H1 (cell line): Measurements from ENCODE around the gene GAB2. TPM values are rescaled to one million over a fixed set of nuclear protein-coding genes. Genes with fewer than 3 reads are reported as not detected.

Source experiments
- CTCF ChIA-PET: fragments of 300-600 bp; sonication (Branson Sonifier 250); formaldehyde crosslinking; loops from one replicate; lab custom pipeline; 2021; ENCODE audit not compliant: partially characterized antibody; lab: Charles Lee
- POLR2A ChIA-PET: fragments of 300-600 bp; sonication (Branson Sonifier 250); formaldehyde crosslinking; loops from one replicate; lab custom pipeline; 2021; ENCODE audit warnings: inconsistent platforms; ENCODE audit not compliant: partially characterized antibody; lab: Charles Lee
- DNase-seq, 2 experiments: peaks; one replicate each; pipeline versions ENCODE4 v3.0.0 to v3.0.0-alpha.2; 2010 to 2022; ENCODE audit warnings: low spot score in 2 of 2, low read depth in 1 of 2, mixed read lengths in 1 of 2
- FAIRE-seq: peaks from 2 replicates; lab custom pipeline; 2011; peaks lifted over from hg19 to GRCh38; lab: Jason Lieb, UNC
- H2AFZ ChIP-seq: 2 replicates; pipeline ENCODE4 v1.8.1; 2012; ENCODE audit warnings: low read length, inconsistent platforms
- H2AK5ac ChIP-seq: 2 replicates; pipeline ENCODE4 v1.6.1; 2013; ENCODE audit warnings: low read depth, low read length
- H2BK120ac ChIP-seq: replicated peaks from 2 replicates; pipeline ENCODE3; 2013; ENCODE audit warnings: low read depth, low read length, inconsistent platforms
- H2BK12ac ChIP-seq: 2 replicates; pipeline ENCODE4 v1.6.1; 2013; ENCODE audit warnings: low read depth, low read length
- H2BK15ac ChIP-seq: 2 replicates; pipeline ENCODE4 v1.6.1; 2013; ENCODE audit warnings: low read length
- H2BK20ac ChIP-seq: 2 replicates; pipeline ENCODE4 v1.6.1; 2013; ENCODE audit warnings: low read length
- H2BK5ac ChIP-seq: 2 replicates; pipeline ENCODE4 v1.6.1; 2013; ENCODE audit warnings: low read depth, low read length
- H3K14ac ChIP-seq: 2 replicates; pipeline ENCODE4 v1.6.1; 2013; ENCODE audit warnings: inconsistent platforms; ENCODE audit not compliant: insufficient read length
- H3K18ac ChIP-seq: 2 replicates; pipeline ENCODE4 v1.6.1; 2013; ENCODE audit warnings: low read length; ENCODE audit errors: extremely low read depth
- H3K23ac ChIP-seq: 2 replicates; pipeline ENCODE4 v1.6.1; 2013; ENCODE audit warnings: inconsistent platforms; ENCODE audit not compliant: insufficient read length
- H3K23me2 ChIP-seq: 2 replicates; pipeline ENCODE4 v1.6.1; 2013; ENCODE audit warnings: low read depth, low read length
- H3K27ac ChIP-seq: 2 replicates; pipeline ENCODE4 v1.6.1; 2011; ENCODE audit warnings: low read depth, low read length, inconsistent platforms
- H3K27me3 ChIP-seq, 4 experiments: replicated peaks in 1 of 4; 1 replicate in 1 of 4; 2 replicates in 3 of 4; pipeline versions ENCODE4 v1.6.1 to v1.8.1; 2011 to 2013; ENCODE audit warnings: low read length in 3 of 4, mild to moderate bottlenecking in 3 of 4, inconsistent platforms in 2 of 4, mixed read lengths in 2 of 4, moderate library complexity in 1 of 4; ENCODE audit not compliant: control insufficient read depth in 3 of 4, insufficient read depth in 3 of 4; ENCODE audit errors: extremely low read depth in 1 of 4
- H3K36me3 ChIP-seq, 4 experiments: 2 replicates each; pipeline versions ENCODE4 v1.6.1 to v1.8.1; 2011 to 2013; ENCODE audit warnings: mild to moderate bottlenecking in 4 of 4, low read length in 3 of 4, moderate library complexity in 2 of 4, control low read depth in 1 of 4, inconsistent platforms in 1 of 4; ENCODE audit not compliant: insufficient read depth in 4 of 4, control insufficient read depth in 2 of 4
- H3K4ac ChIP-seq: replicated peaks from 2 replicates; pipeline ENCODE3; 2013; ENCODE audit warnings: low read length, low read depth, mixed read lengths, inconsistent platforms; ENCODE audit not compliant: insufficient read length
- H3K4me1 ChIP-seq, 4 experiments: replicated peaks in 1 of 4; 1 replicate in 1 of 4; 2 replicates in 3 of 4; pipeline versions ENCODE4 v1.6.1 to v1.8.1; 2011 to 2013; ENCODE audit warnings: low read length in 3 of 4, inconsistent platforms in 2 of 4, mixed read lengths in 1 of 4; ENCODE audit not compliant: insufficient read depth in 4 of 4, control insufficient read depth in 3 of 4
- H3K4me2 ChIP-seq, 2 experiments: 2 replicates each; pipeline versions ENCODE4 v1.6.1 to v1.8.1; 2011 to 2013; ENCODE audit warnings: low read depth in 2 of 2, low read length in 2 of 2, control low read depth in 1 of 2, inconsistent platforms in 1 of 2, mild to moderate bottlenecking in 1 of 2; ENCODE audit not compliant: insufficient read depth in 1 of 2
- H3K4me3 ChIP-seq, 4 experiments: fragments of 200-600, 300-600 bp in 1 of 4; sonication (generic), shearing (Covaris generic), sonication (Bioruptor Twin) in 1 of 4; 2 replicates each; pipeline versions ENCODE4 v1.5.1 to v1.8.1; 2011 to 2016; ENCODE audit warnings: low read length in 4 of 4, low read depth in 3 of 4, control low read depth in 2 of 4, inconsistent platforms in 2 of 4, mild to moderate bottlenecking in 2 of 4, mixed read lengths in 1 of 4, moderate library complexity in 1 of 4; ENCODE audit not compliant: insufficient read depth in 2 of 4; ENCODE audit errors: extremely low read depth in 1 of 4
- H3K56ac ChIP-seq: replicated peaks from 2 replicates; pipeline ENCODE3; 2013; ENCODE audit warnings: low read depth, mild to moderate bottlenecking, mixed read lengths, low read length, inconsistent platforms; ENCODE audit not compliant: insufficient read length
- H3K79me1 ChIP-seq: 2 replicates; pipeline ENCODE4 v1.6.1; 2013; ENCODE audit warnings: low read depth, low read length, control low read depth
- H3K79me2 ChIP-seq, 2 experiments: 2 replicates each; pipeline versions ENCODE4 v1.6.1 to v1.8.1; 2012 to 2013; ENCODE audit warnings: low read length in 2 of 2, mild to moderate bottlenecking in 2 of 2, inconsistent platforms in 1 of 2; ENCODE audit not compliant: insufficient read depth in 2 of 2, control insufficient read depth in 1 of 2
- H3K9ac ChIP-seq, 4 experiments: replicated peaks in 1 of 4; 1 replicate in 1 of 4; 2 replicates in 3 of 4; pipeline versions ENCODE4 v1.6.1 to v1.8.1; 2011 to 2013; ENCODE audit warnings: low read depth in 3 of 4, low read length in 3 of 4, control low read depth in 2 of 4, mild to moderate bottlenecking in 2 of 4, moderate library complexity in 2 of 4, inconsistent platforms in 1 of 4; ENCODE audit errors: extremely low read depth in 1 of 4
- H3K9me3 ChIP-seq, 2 experiments: 2 replicates each; pipeline versions ENCODE4 v1.6.1 to v1.8.1; 2012 to 2013; ENCODE audit warnings: mild to moderate bottlenecking in 2 of 2, moderate library complexity in 2 of 2, control low read depth in 1 of 2, inconsistent platforms in 1 of 2, low read depth in 1 of 2, low read length in 1 of 2, mixed read lengths in 1 of 2; ENCODE audit not compliant: insufficient read depth in 2 of 2
- H4K20me1 ChIP-seq, 2 experiments: replicated peaks in 1 of 2; 2 replicates each; pipeline versions ENCODE3 to v1.8.1; 2011 to 2013; ENCODE audit warnings: inconsistent platforms in 2 of 2, low read length in 2 of 2, mild to moderate bottlenecking in 1 of 2; ENCODE audit not compliant: insufficient read depth in 2 of 2, control insufficient read depth in 1 of 2
- H4K5ac ChIP-seq: 2 replicates; pipeline ENCODE4 v1.6.1; 2013; ENCODE audit warnings: low read length, low read depth, mixed read lengths, inconsistent platforms; ENCODE audit not compliant: insufficient read length
- H4K8ac ChIP-seq: 2 replicates; pipeline ENCODE4 v1.8.0; 2013; ENCODE audit warnings: mild to moderate bottlenecking, moderate library complexity, low read length, inconsistent platforms; ENCODE audit not compliant: insufficient read depth; ENCODE audit errors: extremely low read depth
- H4K91ac ChIP-seq: replicated peaks from 2 replicates; pipeline ENCODE3; 2013; ENCODE audit warnings: low read length, mixed read lengths, inconsistent platforms; ENCODE audit not compliant: insufficient read length
- WGBS, 2 experiments: shearing (Covaris generic) in 1 of 2; methylation state at CpG; one replicate each; pipeline versions ENCODE4 v1.1.6 to v1.1.7; 2013 to 2015; ENCODE audit warnings: low lambda C conversion rate in 2 of 2, mixed read lengths in 2 of 2, inconsistent platforms in 1 of 2, low coverage in 1 of 2, missing lambda C conversion rate in 1 of 2; ENCODE audit not compliant: insufficient replicate concordance in 2 of 2, insufficient coverage in 1 of 2, insufficient read length in 1 of 2; ENCODE audit errors: extremely low coverage in 1 of 2, missing lambda C conversion rate in 1 of 2; 5-methylcytosine and 5-hydroxymethylcytosine counted together
- polyA plus RNA-seq, 7 experiments: library from polyadenylated mRNA; depleted of rRNA in 3 of 7; stranded (reverse) in 5 of 7; unstranded in 2 of 7; fragments of >200 nt in 5 of 7; fragments of 200-250 nt in 2 of 7; gene quantifications; 1 replicate in 5 of 7; 2 replicates in 1 of 7; 4 replicates in 1 of 7; pipeline versions ENCODE4 v1.2.1 to v1.2.3, GENCODE V29; 2011 to 2013; ENCODE audit warnings: missing spikeins in 2 of 7, mixed read lengths in 2 of 7
- total RNA-seq: library from RNA; stranded (reverse); fragmentation: NEBNext Ultra II Directional; extraction: Animal tissue kit (Norgen Biotek cat#: 25700); gene quantifications from 2 replicates; pipeline ENCODE4 v1.2.1, GENCODE V29; 2021

The GAB2 gene
- total and polyA plus RNA-seq, 2 of the 8 experiments (the other 6 are each of a cell fraction or from before 2014, with no cell fraction given), result 6.3 to 14.0 TPM

- Histone ChIP-seq H4K5ac (no peak overlapping the region), H3K79me1 (0 out of 2 replicates have a peak, but pooled peaks cover 2% of the 10 kb centered on the region), H2AK5ac (no peak overlapping the region), H3K36me3 (peaks cover 0 to 9% (median 2%) of the 10 kb centered on the region in 4 experiments; a peak in 6 of 8 replicates), H3K4me3 (no peak overlapping the region), H4K8ac (no peak overlapping the region), H3K27me3 (no peaks in the 10 kb centered on the region), H3K9ac (no peak overlapping the region), H3K79me2 (no peaks in the 10 kb centered on the region), H2BK20ac (no peak overlapping the region), H4K91ac (no peak overlapping the region), H3K4ac (no peak overlapping the region), H2BK120ac (no peak overlapping the region), H3K4me1 (no peaks in the 10 kb centered on the region; a peak in 1 of 7 replicates), H3K23me2 (no peaks in the 10 kb centered on the region), H3K4me2 (no peak overlapping the region), H3K9me3 (no peaks in the 10 kb centered on the region), H3K56ac (no peak overlapping the region), H2BK15ac (no peak overlapping the region), H3K27ac (no peak overlapping the region), H2AFZ (no peak overlapping the region), H2BK5ac (no peak overlapping the region), H2BK12ac (no peak overlapping the region), H3K18ac (no peak overlapping the region), H3K14ac (no peak overlapping the region), H3K23ac (no peak overlapping the region), H4K20me1 (peaks cover 0 to 4% of the 10 kb centered on the region in 2 experiments)
- DNase-seq, result no peak
- WGBS, 2 experiments, result 92% methylated on average over 9 of the region's 11 CpGs; no CpG with 5 or more reads in 1 of the 2 experiments
- POLR2A ChIA-PET, result interaction anchor here (0.5 to 1.6 kb wide), 2 partner anchors 12 to 79 kb away, joined by 3 read pairs; no protein-coding TSS in a partner anchor
- CTCF ChIA-PET, result interaction anchor here (1.0 kb wide), 1 partner anchor 352 kb away, joined by 3 read pairs; no protein-coding TSS in a partner anchor
- no peak for FAIRE-seq
Measured at GRCh38 chr11:78212586-78213371, 204.8 kb downstream of the GAB2 start.
